ENCODE results near the gene KCNAB3.
A peak's percentile ranks its signal among the peaks of the same experiment; 100 is the strongest.

KCNAB3 gene

GRCh38 chr17:7944326-7944725 is 14.7 kb upstream of the KCNAB3 start:
- no peak overlapping the region for H3K4me3 ChIP-seq (ENCODE audit: low read length)
- DNase-seq (ENCODE audit: low read depth, low spot score) = no peak

- DNase-seq (ENCODE audit: low read depth, low spot score) = no peak
These were observed 13.6 kb upstream of the KCNAB3 start for GRCh38 chr17:7943291-7943690.

GRCh38 chr17:7940743-7941142 is 11.1 kb upstream of the KCNAB3 start:
- H3K4me3 ChIP-seq (ENCODE audit: low read length) = no peak overlapping the region
- no peak for DNase-seq (ENCODE audit: low read depth, low spot score)

More at GRCh38 chr17:7943291-7943690, 13.6 kb upstream of the KCNAB3 start:
- H3K4me3 ChIP-seq (ENCODE audit: low read length) = no peak overlapping the region

GRCh38 chr17:7940034-7940433 is 10.4 kb upstream of the KCNAB3 start:
- DNase-seq (ENCODE audit: low read depth, low spot score) = no peak

GRCh38 chr17:7935859-7936258 is 6.2 kb upstream of the KCNAB3 start:
- DNase-seq (ENCODE audit: low read depth, low spot score) = no peak
- no peak overlapping the region for H3K4me3 ChIP-seq (ENCODE audit: low read length)

More at GRCh38 chr17:7940034-7940433, 10.4 kb upstream of the KCNAB3 start:
- H3K4me3 ChIP-seq (ENCODE audit: low read length) = no peak overlapping the region

- DNase-seq (ENCODE audit: low read depth, low spot score) = no peak
These were observed 3.3 kb upstream of the KCNAB3 start for GRCh38 chr17:7932949-7933348.

GRCh38 chr17:7932483-7932891 is 2.8 kb upstream of the KCNAB3 start:
- H3K4me3 ChIP-seq (ENCODE audit: low read length) = peak overlapping the region; percentile 98
- DNase-seq (ENCODE audit: low read depth, low spot score) = no peak

More at GRCh38 chr17:7932949-7933348, 3.3 kb upstream of the KCNAB3 start:
- H3K4me3 ChIP-seq (ENCODE audit: low read length) = peak overlapping the region; percentile 98

- DNase-seq (ENCODE audit: low read depth, low spot score) = peak; percentile 98
- H3K4me3 ChIP-seq (ENCODE audit: low read length) = peak within 1 kb of the TSS; percentile 98
These were observed 2.2 kb upstream of the KCNAB3 start, which contains the start of the genes CNTROB and TRAPPC1 for GRCh38 chr17:7931709-7932482. CNTROB (plus strand) TSS chr17:7932206; CDS start chr17:7933080, 874 bp downstream. TRAPPC1 (minus strand) TSS chr17:7931946; CDS start chr17:7931829, 117 bp downstream.

- no peak for DNase-seq (ENCODE audit: low read depth, low spot score)
- H3K4me3 ChIP-seq (ENCODE audit: low read length) = peak overlapping the region; percentile 98
These were observed 1.4 kb upstream of the KCNAB3 start for GRCh38 chr17:7930841-7931631.

GRCh38 chr17:7927596-7927995 is 2.1 kb downstream of the KCNAB3 start:
- no peak overlapping the region for H3K4me3 ChIP-seq (ENCODE audit: low read length)
- DNase-seq (ENCODE audit: low read depth, low spot score) = no peak

- peak; percentile 80 for DNase-seq (ENCODE audit: low read depth, low spot score)
- H3K4me3 ChIP-seq (ENCODE audit: low read length) = peak overlapping the region; percentile 45
These were observed 6.6 kb downstream of the KCNAB3 start for GRCh38 chr17:7922845-7923628.

GRCh38 chr17:7922269-7922844 is 7.3 kb downstream of the KCNAB3 start:
- peak overlapping the region; percentile 45 for H3K4me3 ChIP-seq (ENCODE audit: low read length)
- no peak for DNase-seq (ENCODE audit: low read depth, low spot score)

GRCh38 chr17:7916808-7917207 is 12.8 kb downstream of the KCNAB3 start:
- DNase-seq (ENCODE audit: low read depth, low spot score) = no peak
- H3K4me3 ChIP-seq (ENCODE audit: low read length) = no peak overlapping the region

- peak overlapping the region; percentile 62 for H3K4me3 ChIP-seq (ENCODE audit: low read length)
- DNase-seq (ENCODE audit: low read depth, low spot score) = no peak
These were observed 13.3 kb downstream of the KCNAB3 start for GRCh38 chr17:7916385-7916682.

GRCh38 chr17:7915611-7916384 is 13.9 kb downstream of the KCNAB3 start, which contains the start of gene RNF227:
RNF227 (minus strand) TSS chr17:7916289; CDS start chr17:7916195, 94 bp downstream.
- peak; percentile 86 for DNase-seq (ENCODE audit: low read depth, low spot score)
- H3K4me3 ChIP-seq (ENCODE audit: low read length) = peak within 1 kb of the TSS; percentile 62

- peak overlapping the region; percentile 62 for H3K4me3 ChIP-seq (ENCODE audit: low read length)
- DNase-seq (ENCODE audit: low read depth, low spot score) = no peak
These were observed 14.5 kb downstream of the KCNAB3 start for GRCh38 chr17:7915179-7915610.

GRCh38 chr17:7912927-7913524 is 16.6 kb downstream of the KCNAB3 start:
- no peak overlapping the region for H3K4me3 ChIP-seq (ENCODE audit: low read length)
- peak; percentile 85 for DNase-seq (ENCODE audit: low read depth, low spot score)

- no peak overlapping the region for H3K4me3 ChIP-seq (ENCODE audit: low read length)
- DNase-seq (ENCODE audit: low read depth, low spot score) = no peak
These were observed 18.5 kb downstream of the KCNAB3 start for GRCh38 chr17:7911116-7911515.
